GM19023 (cell line): ENCODE data around the gene EAF2.
"Not testable (repeated sequence)": the region's sequence is repeated elsewhere in the genome, so short reads cannot be mapped to it uniquely, and the experiment has no call there.

Experiments
- ATAC-seq: cut with Tn5 transposase; IDR thresholded peaks from one replicate; pipeline ENCODE4 v1.9.1; 2021; ENCODE audit warnings: mild to moderate bottlenecking, moderate library complexity; ENCODE audit not compliant: unreplicated experiment

EAF2 gene

DNA sequence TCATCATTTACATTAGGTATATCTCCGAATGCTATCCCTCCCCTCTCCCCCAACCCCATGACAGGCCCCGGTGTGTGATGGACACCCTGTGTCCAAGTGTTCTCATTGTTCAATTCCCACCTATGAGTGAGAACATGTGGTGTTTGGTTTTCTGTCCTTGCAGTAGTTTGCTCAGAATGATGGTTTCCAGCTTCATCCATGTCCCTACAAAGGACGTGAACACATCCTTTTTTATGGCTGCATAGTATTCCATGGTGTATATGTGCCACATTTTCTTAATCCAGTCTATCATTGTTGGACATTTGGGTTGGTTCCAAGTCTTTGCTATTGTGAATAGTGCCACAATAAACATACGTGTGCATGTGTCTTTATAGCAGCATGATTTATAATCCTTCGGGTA is 22.8 kb downstream of the EAF2 start:
- not testable (repeated sequence) for ATAC-seq

DNA sequence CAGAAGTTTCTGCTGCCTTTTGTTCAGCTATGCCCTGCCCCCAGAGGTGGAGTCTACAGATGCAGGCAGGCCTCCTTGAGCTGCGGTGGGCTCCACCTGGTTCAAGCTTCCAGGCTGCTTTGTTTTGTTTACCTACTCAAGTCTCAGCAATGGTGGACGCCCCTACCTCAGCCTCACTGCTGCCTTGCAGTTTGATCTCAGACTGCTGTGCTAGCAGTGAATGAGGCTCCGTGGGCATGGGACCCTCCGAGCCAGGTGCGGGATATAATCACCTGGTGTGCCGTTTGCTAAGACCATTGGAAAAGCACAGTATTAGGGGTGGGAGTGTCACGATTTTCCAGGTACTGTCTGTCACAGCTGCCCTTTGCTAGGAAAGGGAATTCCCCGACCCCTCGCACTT is 28.2 kb downstream of the EAF2 start:
- not testable (repeated sequence) for ATAC-seq

- no peak for ATAC-seq
Observed at GRCh38 chr3:121863801-121864200, 28.8 kb downstream of the EAF2 start.

GRCh38 chr3:121869736-121870135 is 34.7 kb downstream of the EAF2 start:
- ATAC-seq: no peak

DNA sequence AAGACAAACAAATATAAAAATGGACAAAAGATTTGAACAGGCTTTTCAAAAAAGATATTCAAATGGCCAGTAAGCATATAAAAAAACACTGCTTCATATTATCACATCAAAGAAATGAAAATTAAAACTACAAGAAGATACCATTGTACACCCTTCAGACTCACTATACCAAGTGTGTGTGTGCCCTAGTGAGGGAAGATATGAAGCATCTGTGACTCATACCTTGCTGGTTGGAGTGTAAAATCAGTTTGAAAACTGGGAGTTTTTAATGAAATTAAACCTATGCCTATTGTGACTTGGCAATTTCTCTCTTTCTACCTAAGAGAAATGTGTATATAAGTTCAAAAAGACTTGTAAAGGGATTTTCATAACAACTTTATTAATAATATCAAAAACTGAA is 35.7 kb downstream of the EAF2 start:
- no peak for ATAC-seq

DNA sequence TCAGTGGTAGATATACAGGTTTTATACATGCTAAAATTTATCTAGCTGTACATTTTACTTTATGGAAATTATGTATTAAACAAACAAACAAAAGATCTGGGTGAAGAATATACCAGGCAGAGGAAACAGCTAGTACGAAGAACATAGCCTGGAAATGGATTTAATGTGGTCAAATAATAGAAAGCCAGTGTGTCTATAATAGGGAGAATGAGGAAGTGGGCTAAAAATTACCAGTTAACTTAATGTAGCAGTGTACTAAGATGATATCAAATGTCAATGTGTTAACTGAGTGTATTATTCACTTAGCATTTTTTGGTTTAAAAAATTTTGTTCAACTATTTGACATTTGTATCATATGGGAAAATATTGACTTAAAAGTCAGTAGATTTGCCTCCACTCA is 36.4 kb downstream of the EAF2 start:
- no peak for ATAC-seq

- ATAC-seq: no peak
Observed at GRCh38 chr3:121878411-121878810, 43.4 kb downstream of the EAF2 start.

GRCh38 chr3:121883507-121883906 is 48.5 kb downstream of the EAF2 start:
- no peak for ATAC-seq

- no peak for ATAC-seq
Observed at GRCh38 chr3:121885386-121885785, 50.4 kb downstream of the EAF2 start.

DNA sequence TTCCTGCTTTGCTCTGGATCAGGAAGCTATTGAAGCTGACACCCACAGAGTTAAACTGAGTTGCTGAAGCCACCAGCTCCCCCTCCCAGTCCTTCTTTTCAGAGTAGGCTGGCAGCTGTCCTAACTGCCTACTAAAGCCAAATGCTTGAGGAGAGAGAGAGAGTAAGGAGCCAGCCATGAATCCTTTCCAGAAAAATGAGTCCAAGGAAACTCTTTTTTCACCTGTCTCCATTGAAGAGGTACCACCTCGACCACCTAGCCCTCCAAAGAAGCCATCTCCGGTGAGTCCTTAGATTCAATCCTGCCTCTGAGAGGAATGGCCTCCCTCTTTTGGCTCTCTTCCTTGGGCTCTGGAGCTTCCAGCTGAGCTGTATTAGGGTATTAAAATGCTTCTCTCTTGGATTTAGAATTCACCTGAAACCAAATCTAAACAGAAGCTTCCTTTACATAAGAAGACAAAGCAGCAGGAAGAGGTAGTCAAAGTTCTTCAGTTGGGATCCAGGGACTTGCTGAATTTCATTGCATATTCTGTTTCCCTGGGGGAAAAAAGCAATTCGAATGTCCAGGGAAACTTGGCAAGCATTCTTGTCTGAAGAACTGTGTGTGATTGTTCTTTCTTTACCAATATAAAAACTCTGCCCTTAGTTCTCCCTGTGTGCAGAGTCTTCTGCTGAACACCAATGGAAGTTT is 59.4 kb downstream of the EAF2 start, which contains the start of gene SLC15A2:
Gene SLC15A2 (plus strand): TSS at position 101 of the 690 bp plus-strand sequence. CDS start 76 bp downstream, at position 177.
- no peak for ATAC-seq

DNA sequence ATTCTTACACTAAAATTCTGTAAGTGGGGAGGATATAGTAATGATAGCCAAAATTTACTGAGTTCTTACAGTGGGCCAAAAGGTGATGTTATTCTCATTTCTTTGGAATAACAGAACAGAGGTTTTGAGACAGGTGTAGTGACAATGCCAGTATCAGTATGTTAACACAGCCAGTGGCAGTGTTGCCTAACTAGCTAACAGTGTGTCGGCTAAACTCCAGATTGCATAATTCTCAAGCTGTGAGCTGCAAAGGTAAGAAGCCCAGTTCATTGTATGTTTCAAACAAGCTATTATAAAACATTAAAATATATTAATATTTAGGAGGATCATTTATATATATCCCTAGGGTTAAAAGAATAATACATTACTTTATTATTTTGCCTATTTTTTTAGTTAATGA is 60.1 kb downstream of the EAF2 start:
- ATAC-seq: no peak

- ATAC-seq: no peak
Observed at GRCh38 chr3:121895736-121896135, 60.7 kb downstream of the EAF2 start.

DNA sequence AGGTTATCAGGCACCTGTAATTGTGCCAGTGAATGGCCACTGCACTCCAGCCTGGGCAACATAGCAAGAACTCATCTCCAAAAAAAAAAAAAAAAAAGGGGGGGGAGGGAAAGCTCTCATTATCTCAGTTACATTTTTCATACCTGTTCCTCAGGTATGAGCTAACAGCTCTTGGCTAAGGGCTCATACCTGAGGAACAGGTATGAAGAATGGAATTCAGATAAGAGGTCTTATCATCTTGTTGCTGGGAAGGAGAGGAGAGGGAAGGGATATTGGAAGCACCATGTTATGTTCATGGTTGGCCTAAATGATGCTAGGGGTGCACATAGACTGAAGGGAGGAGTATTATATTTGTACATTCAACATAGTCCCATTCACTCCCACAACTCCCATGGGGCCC is 61.8 kb downstream of the EAF2 start:
- no peak for ATAC-seq

GRCh38 chr3:121897296-121897695 is 62.3 kb downstream of the EAF2 start:
- ATAC-seq: no peak

DNA sequence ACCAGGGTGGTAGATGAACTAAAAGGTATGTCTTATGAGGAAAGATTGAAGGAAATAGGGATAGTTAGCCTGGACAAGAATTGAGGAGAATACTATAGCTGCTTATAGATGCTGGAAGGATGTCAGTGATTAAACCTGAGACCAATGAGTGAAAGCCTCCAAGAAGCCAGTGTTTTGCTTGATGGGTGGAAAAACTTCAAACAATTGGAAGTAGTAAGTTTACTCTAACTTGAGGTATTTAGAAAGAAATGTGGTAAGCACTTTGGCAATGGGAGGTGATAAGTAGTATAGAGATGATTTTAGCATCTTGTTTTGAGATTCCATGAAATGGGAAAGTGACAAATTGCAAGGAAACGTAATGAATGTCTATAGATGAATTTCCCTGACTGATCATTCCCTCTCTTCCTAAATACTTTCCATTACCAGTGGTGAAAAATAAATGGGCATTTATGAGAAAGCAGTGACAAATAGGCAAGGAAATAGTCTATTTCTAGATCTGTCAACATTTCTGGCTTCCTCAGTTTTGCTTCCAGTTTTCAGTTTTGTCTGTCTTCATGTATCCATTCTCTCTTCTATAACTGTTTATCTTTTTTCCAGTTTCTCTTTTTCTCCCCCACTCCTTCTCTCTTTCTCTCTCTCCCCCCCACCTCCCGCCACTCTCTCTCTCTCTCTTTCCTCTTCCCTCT is 78.4 kb downstream of the EAF2 start:
- ATAC-seq: no peak

DNA sequence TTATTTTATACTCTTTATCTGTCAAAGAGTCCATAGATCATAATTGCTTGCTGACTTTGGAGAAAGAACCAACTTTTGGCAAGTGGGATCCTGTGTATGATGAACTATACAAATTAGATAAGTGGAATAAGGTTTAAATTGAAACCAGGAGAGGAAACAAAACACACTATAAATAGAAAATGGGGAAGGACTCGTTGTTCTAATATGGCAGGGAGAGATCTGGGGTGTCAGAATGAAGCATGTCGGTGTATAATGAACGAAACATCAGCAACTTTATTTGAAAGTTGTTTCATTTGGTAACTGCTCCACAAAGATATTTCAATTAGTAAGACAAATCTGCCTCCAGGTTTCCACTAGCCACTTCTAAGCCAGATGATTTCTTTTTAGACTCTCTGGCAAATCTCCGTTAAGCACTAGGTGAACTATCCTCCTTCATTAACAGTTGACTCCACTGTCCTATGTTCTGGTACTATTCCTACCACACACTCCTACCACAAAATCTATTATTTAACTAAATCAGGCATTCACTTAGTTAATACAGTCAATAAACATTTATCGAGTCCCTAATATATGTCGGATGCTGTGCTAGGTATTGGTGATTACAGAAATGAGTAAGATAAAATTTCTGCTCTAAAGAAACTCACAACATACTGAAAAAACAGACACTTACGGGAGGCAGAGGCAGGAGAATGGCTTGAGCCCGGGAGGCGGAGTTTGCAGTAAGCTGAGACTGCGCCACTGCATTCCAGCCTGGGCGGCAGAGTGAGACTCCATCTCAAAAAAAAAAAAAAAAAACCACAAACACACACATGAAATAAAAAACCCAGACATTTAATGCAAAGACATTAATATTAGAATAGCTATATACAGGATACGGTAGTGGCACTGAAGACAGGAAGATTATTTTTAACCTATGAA is 79.3 kb downstream of the EAF2 start:
- no peak for ATAC-seq

DNA sequence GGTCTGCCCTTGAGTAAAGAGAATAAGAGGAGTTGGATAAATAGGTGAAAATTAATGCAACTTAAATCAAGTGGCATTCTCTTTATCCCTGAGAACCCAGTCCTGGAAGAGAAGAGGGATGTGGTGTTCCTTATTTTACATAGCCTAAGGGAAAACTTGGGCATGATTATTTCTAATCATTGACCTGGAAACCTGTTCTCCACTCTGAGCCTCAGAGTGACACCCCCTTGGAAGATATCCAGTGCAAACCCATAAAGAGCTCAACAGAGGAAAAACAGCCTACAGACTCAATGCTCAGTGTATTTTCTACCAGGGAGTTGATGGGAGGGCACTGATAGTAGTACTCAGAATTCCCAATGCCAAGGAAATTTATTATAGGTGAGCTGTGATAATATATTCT is 81.2 kb downstream of the EAF2 start:
- no peak for ATAC-seq

DNA sequence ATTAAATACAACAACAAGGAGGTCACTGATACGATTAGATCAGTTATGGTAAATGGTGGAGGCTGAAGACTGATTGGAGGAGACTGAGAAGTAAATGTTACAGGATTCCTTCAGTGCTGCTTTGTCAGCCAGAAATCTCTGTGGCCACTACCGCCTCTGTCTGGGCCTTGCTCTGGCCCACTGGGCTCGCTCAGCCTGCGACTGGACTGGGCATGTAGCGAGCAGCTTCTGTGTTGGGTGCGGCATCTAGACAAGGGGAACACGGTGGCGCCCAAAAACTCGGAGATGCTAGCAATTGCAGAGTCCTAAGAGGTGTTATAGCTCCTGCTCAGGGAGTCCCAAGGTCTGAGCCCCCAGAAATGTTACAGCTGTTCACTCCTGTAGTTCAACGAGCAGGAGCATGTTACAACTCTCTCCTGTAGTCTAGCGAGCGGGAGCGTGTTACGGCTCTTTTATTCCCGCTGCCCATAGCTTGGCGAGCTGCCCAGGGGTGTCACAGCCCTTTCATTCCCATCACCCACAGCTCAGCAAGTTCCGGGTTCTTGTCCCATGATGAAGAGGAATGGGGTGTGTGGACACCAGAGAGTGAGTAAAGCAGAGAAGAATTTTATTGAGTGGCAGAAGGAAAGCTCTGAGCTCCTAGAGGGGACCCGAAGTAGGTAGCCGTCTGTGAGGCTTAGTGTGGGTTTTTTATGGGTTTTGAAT is 83.9 kb downstream of the EAF2 start:
- ATAC-seq: no peak

- ATAC-seq: no peak
Observed at GRCh38 chr3:121924734-121925133, 89.7 kb downstream of the EAF2 start.

DNA sequence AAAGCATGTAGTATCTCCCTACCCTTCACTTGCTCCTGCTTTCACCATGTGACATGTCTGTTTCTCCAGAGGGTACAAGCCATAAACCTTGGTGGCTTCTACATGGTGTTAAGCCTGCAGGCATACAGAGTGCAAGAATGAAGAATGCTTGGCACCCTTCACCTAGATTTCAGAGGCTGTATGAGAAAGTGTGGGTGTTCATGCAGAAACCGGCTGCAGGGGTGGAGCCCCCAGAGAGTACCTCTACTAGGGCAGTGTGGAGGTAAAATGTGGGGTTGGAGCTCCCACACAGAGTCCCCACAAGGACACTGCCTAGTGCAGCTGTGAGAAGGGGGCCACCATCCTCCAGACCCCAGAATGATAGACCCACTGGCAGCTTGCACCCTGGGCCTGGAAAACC is 91.4 kb downstream of the EAF2 start:
- no peak for ATAC-seq
